Activated naive CD8-positive, alpha-beta T cell treated with anti-CD3 and anti-CD28 coated beads, Interleukin-2, amount 10 ng/mL, durations not matched to agents 7 days and 5 days (primary cell): ENCODE data around the gene KAZN. TPM values are rescaled to one million over a fixed set of nuclear protein-coding genes. Genes with fewer than 3 reads are reported as not detected.

Source experiments
- ATAC-seq: fragments of 150-1000 bp; cut with Tn5 transposase; one replicate; pipeline ENCODE4 v1.10.0; 2021; ENCODE audit warnings: low read depth, moderate library complexity
- POLR2A ChIA-PET: fragments of 350-600 bp; sonication (Branson Sonifier 250); formaldehyde crosslinking; loops from one replicate; lab custom pipeline; 2021; ENCODE audit warnings: antibody characterized with exemption; lab: Charles Lee
- DNase-seq: peaks from one replicate; pipeline ENCODE4 v3.0.0; 2021
- H3K27ac Mint-ChIP-seq: one replicate; pipeline ENCODE4 v1.8.0; 2022; ENCODE audit warnings: mild to moderate bottlenecking, mixed read lengths
- H3K27me3 Mint-ChIP-seq: one replicate; pipeline ENCODE4 v1.8.0; 2022; ENCODE audit warnings: mild to moderate bottlenecking, moderate library complexity, mixed read lengths
- H3K36me3 Mint-ChIP-seq: one replicate; pipeline ENCODE4 v1.8.0; 2021; ENCODE audit warnings: mild to moderate bottlenecking, mixed read lengths
- H3K4me1 Mint-ChIP-seq: one replicate; pipeline ENCODE4 v1.8.0; 2021; ENCODE audit warnings: mixed read lengths
- H3K4me3 Mint-ChIP-seq: one replicate; pipeline ENCODE4 v1.8.0; 2022; ENCODE audit warnings: mild to moderate bottlenecking, moderate library complexity, mixed read lengths
- H3K9me3 Mint-ChIP-seq: one replicate; pipeline ENCODE4 v1.8.0; 2021; ENCODE audit warnings: mixed read lengths
- total RNA-seq, 2 experiments: library from RNA; stranded (reverse); gene quantifications; one replicate each; pipeline ENCODE4 v1.2.3, GENCODE V29; 2021

Gene KAZN
- 1 to 10 TPM in 1 of 2 experiments, under 1 TPM in 1; 0.91 to 1.4 TPM for total RNA-seq

- Mint-ChIP-seq H3K27ac (no peak within 1 kb of the TSS), H3K36me3 (no peaks in the 10 kb centered on the region), H3K4me3 (no peak within 1 kb of the TSS), H3K27me3 (peaks cover 48% of the 10 kb centered on the region), H3K9me3 (no peaks in the 10 kb centered on the region), H3K4me1 (no peaks in the 10 kb centered on the region)
- ATAC-seq (no peak), DNase-seq (no peak)
- POLR2A ChIA-PET = no interaction called here
Measured at GRCh38 chr1:14598498-14599182, at the start of gene KAZN. Gene KAZN (plus strand): TSS chr1:14598685.

DNA sequence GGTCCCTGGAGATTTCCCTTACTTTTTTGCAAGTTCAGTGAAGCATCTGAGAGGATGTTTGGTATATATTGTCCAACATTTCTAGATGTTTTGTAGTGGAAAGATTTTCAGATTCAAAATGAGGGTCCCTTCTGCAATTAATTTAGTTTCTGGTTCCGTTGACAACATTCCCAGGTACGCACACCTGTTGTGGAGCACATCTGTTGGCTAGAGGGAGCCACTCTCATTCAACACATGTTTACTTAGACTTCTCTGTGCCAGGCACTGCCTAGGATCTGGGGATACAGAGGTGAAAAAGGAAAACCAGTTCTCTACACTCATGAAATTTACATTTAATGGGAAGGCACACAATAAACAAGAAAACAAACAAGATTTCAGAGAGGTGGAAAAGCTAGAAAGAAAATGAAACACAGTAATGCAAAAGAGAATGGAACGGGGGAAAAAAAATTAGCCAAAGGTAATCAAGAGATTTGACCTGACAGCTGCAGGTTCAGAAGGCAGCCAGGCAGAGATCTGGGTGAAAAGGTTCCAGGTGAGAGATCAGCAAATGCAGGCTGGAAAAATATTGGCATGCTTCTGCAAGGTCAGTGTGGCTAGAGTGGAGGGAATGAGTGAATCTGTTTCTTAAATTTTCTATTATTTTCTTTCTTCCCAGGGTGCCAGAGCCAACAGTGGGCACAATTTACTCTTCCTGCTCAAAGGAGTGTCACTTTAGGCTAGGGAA lies 48.4 kb upstream of the KAZN start:
- POLR2A ChIA-PET = no interaction called here
- no peak for ATAC-seq
- H3K4me3 Mint-ChIP-seq = no peak overlapping the region

DNA sequence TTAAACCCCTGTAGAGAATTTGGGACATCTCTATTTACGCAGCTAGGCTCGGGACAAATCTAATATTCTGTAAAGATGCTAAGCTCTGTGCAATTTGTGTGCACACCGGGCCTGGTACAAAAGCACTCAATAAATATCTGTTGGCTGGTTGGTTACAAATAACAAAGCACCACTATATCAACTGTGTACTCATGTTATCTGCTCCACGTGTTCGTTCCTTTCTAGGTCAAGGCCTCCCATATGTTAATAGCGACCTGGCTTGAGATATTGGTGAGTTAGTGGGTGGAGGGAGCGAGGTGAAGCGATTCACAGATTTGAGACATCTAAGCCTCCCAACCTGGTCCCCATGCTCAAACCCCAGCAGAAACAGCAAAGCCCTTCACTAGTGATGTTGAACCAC lies 47.1 kb upstream of the KAZN start:
- peaks cover 7% of the 10 kb centered on the region for H3K27me3 Mint-ChIP-seq
- ATAC-seq = no peak
- DNase-seq = no peak
- POLR2A ChIA-PET = no interaction called here
- H3K9me3 Mint-ChIP-seq = no peaks in the 10 kb centered on the region
- no peak overlapping the region for H3K27ac Mint-ChIP-seq
- no peak overlapping the region for H3K4me3 Mint-ChIP-seq
- H3K36me3 Mint-ChIP-seq = no peaks in the 10 kb centered on the region
- H3K4me1 Mint-ChIP-seq = no peaks in the 10 kb centered on the region

More for the DNA sequence above, 48.4 kb upstream of the KAZN start:
- DNase-seq = no peak
- no peaks in the 10 kb centered on the region for H3K36me3 Mint-ChIP-seq
- peaks cover 7% of the 10 kb centered on the region for H3K27me3 Mint-ChIP-seq
- H3K4me1 Mint-ChIP-seq = no peaks in the 10 kb centered on the region
- no peaks in the 10 kb centered on the region for H3K9me3 Mint-ChIP-seq
- no peak overlapping the region for H3K27ac Mint-ChIP-seq

DNA sequence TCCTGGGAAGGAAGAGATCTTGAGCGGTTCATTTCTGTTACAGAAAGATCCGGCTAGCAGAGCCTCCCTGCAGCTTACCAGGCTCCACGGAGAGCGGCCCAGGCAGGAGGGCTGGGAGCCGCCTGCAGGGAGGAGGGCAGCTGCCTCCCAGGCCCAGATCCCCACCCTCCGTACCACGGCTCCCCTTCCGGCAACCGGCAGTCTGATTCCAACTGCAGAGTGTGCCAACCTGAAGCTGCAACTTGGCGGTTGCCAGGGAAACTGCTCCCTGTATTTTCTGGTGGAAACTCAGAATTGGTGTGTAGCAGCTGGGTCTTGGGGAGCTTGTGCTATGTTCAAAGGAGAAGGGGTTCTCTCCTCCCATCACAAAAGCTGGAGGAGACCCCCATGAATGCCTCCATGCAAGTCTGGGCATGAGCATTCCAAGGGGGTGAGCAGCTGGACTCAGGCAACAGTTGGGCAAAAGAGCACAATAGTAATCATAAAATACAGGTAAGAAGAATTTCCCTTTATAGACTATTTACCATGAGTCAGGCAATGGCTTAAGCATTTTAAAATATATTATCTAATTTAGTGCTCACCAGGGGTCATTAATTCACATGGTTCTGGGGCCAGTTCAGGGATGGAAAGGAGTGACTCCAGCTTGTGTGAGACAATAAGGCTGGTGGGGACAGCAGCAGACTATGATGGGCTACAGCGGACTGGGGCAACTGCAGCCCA lies 46.1 kb upstream of the KAZN start:
- Mint-ChIP-seq H3K4me3 (no peak overlapping the region), H3K27me3 (peaks cover 7% of the 10 kb centered on the region), H3K27ac (no peak overlapping the region), H3K4me1 (no peaks in the 10 kb centered on the region), H3K36me3 (no peaks in the 10 kb centered on the region), H3K9me3 (no peaks in the 10 kb centered on the region)
- no peak for DNase-seq
- POLR2A ChIA-PET = no interaction called here
- no peak for ATAC-seq

DNA sequence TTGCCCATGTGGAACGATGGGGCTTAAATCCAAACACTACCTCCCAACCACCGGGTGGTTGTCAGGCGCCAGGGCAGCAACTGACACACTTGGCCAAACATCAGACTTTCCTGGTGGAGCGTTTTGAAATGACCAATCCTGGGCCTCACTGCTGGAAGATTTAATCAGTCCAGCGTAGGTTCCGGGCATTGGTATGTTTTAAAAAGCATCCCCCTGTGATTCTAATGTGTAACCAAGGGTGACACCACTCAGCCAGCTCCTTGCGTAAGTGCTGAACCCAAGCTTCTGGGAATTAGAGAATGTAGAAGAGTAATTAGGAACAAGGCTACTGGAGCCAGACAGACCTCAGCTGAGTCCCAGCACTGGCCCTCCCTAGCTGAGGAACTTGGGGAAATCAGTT lies 44.8 kb upstream of the KAZN start:
- no peaks in the 10 kb centered on the region for H3K9me3 Mint-ChIP-seq
- DNase-seq (no peak), ATAC-seq (no peak)
- POLR2A ChIA-PET = no interaction called here
- peaks cover 4% of the 10 kb centered on the region for H3K27me3 Mint-ChIP-seq
- no peak overlapping the region for H3K4me3 Mint-ChIP-seq
- H3K4me1 Mint-ChIP-seq = no peaks in the 10 kb centered on the region
- H3K36me3 Mint-ChIP-seq = no peaks in the 10 kb centered on the region
- H3K27ac Mint-ChIP-seq = no peak overlapping the region

- no peak overlapping the region for H3K4me3 Mint-ChIP-seq
- H3K4me1 Mint-ChIP-seq = no peaks in the 10 kb centered on the region
- POLR2A ChIA-PET = no interaction called here
- DNase-seq (no peak), ATAC-seq (no peak)
- no peak overlapping the region for H3K27ac Mint-ChIP-seq
- peaks cover 4% of the 10 kb centered on the region for H3K27me3 Mint-ChIP-seq
- H3K9me3 Mint-ChIP-seq = no peaks in the 10 kb centered on the region
- no peaks in the 10 kb centered on the region for H3K36me3 Mint-ChIP-seq
Measured at GRCh38 chr1:14555091-14555490, 43.4 kb upstream of the KAZN start.

- H3K27ac Mint-ChIP-seq = no peak overlapping the region
- no peaks in the 10 kb centered on the region for H3K36me3 Mint-ChIP-seq
- POLR2A ChIA-PET = no interaction called here
- H3K4me3 Mint-ChIP-seq = no peak overlapping the region
- no peaks in the 10 kb centered on the region for H3K4me1 Mint-ChIP-seq
- peaks cover 2% of the 10 kb centered on the region for H3K9me3 Mint-ChIP-seq
- ATAC-seq = no peak
- no peak for DNase-seq
- H3K27me3 Mint-ChIP-seq = no peaks in the 10 kb centered on the region
Measured at GRCh38 chr1:14561014-14561693, 37.3 kb upstream of the KAZN start.

GRCh38 chr1:14565090-14565489 lies 33.4 kb upstream of the KAZN start:
- Mint-ChIP-seq H3K27ac (no peak overlapping the region), H3K4me1 (no peaks in the 10 kb centered on the region), H3K9me3 (peaks cover 2% of the 10 kb centered on the region), H3K4me3 (no peak overlapping the region), H3K27me3 (peaks cover 3% of the 10 kb centered on the region), H3K36me3 (no peaks in the 10 kb centered on the region)
- no peak for ATAC-seq
- POLR2A ChIA-PET = no interaction called here
- DNase-seq = no peak

GRCh38 chr1:14567056-14567455 lies 31.4 kb upstream of the KAZN start:
- DNase-seq = no peak
- Mint-ChIP-seq H3K27me3 (peaks cover 3% of the 10 kb centered on the region), H3K9me3 (no peaks in the 10 kb centered on the region), H3K36me3 (no peaks in the 10 kb centered on the region), H3K4me1 (no peaks in the 10 kb centered on the region), H3K4me3 (no peak overlapping the region), H3K27ac (no peak overlapping the region)
- POLR2A ChIA-PET = no interaction called here
- ATAC-seq = no peak

- POLR2A ChIA-PET = no interaction called here
- no peak for DNase-seq
- Mint-ChIP-seq H3K9me3 (no peaks in the 10 kb centered on the region), H3K4me3 (no peak overlapping the region), H3K4me1 (no peaks in the 10 kb centered on the region), H3K36me3 (no peaks in the 10 kb centered on the region), H3K27ac (no peak overlapping the region), H3K27me3 (peaks cover 3% of the 10 kb centered on the region)
- ATAC-seq = no peak
Measured at GRCh38 chr1:14567903-14568302, 30.6 kb upstream of the KAZN start.

- peaks cover 3% of the 10 kb centered on the region for H3K27me3 Mint-ChIP-seq
Measured at GRCh38 chr1:14568716-14569355, 29.6 kb upstream of the KAZN start.

GRCh38 chr1:14570514-14570913 lies 28.0 kb upstream of the KAZN start:
- H3K9me3 Mint-ChIP-seq = peaks cover 2% of the 10 kb centered on the region
- H3K4me1 Mint-ChIP-seq = no peaks in the 10 kb centered on the region
- POLR2A ChIA-PET = no interaction called here
- no peak overlapping the region for H3K27ac Mint-ChIP-seq
- no peaks in the 10 kb centered on the region for H3K36me3 Mint-ChIP-seq
- H3K4me3 Mint-ChIP-seq = no peak overlapping the region
- DNase-seq (no peak), ATAC-seq (no peak)
- peaks cover 3% of the 10 kb centered on the region for H3K27me3 Mint-ChIP-seq

More at GRCh38 chr1:14568716-14569355, 29.6 kb upstream of the KAZN start:
- Mint-ChIP-seq H3K36me3 (no peaks in the 10 kb centered on the region), H3K4me1 (no peaks in the 10 kb centered on the region), H3K9me3 (no peaks in the 10 kb centered on the region), H3K27ac (no peak overlapping the region), H3K4me3 (no peak overlapping the region)
- POLR2A ChIA-PET = no interaction called here
- ATAC-seq = no peak
- no peak for DNase-seq
